ENCODE measurements around the gene GARNL3. TPM values are rescaled to one million over a fixed set of nuclear protein-coding genes. Genes with fewer than 3 reads are reported as not detected.

The GARNL3 gene
- total RNA-seq, 2 experiments from 2014 or later, result 0.63 to 1.8 TPM

DNA sequence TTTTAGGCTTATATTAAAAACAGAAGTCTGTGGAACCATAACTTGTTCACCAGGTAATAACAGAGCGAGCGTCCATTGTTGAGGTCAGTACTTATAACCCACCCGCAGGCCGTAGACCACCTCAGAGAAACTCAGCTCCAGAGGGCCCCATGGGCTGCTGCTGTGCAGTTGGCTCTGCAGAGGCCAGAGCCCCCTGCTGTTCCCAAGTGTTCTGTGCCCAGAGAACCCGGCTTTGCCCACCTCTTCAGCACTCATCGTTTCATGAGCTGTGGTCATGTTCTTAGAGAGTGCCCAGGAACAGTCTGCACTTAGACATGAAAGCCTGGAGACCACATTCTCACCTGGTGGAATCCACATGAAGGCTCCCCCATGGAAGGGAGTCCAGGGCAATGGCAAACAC lies 82.0 kb downstream of the GARNL3 start:
- peaks cover 52% of the 10 kb centered on the region for H3K27me3 Mint-ChIP-seq
- Histone ChIP-seq H3K36me3 (ENCODE audit: insufficient read depth, low read length) (no peaks in the 10 kb centered on the region), H3K9me3 (ENCODE audit: control insufficient read depth in 1 of 2, insufficient read depth in 1 of 2, low read length in 2 of 2) (no peaks in the 10 kb centered on the region), H3K4me1 (ENCODE audit: insufficient read depth, low read length) (no peaks in the 10 kb centered on the region), H3K4me3 (ENCODE audit: low read length) (no peak overlapping the region), H3K27me3 (ENCODE audit: control insufficient read depth in 1 of 2, insufficient read depth in 2 of 2, low read length in 2 of 2) (peaks cover 0 to 5% of the 10 kb centered on the region in 2 experiments), H3K27ac (ENCODE audit: low read depth in 1 of 2, low read length in 2 of 2) (no peak overlapping the region)
- no peak for TF ChIP-seq CTCF (IDR thresholded peaks at IDR 0.05)
- no peak overlapping the region for H3K4me3 Mint-ChIP-seq
- ATAC-seq (ENCODE audit: poor library complexity), result no peak
- ChIA-PET CTCF (no interaction called here), POLR2A (no interaction called here)
- H3K27ac Mint-ChIP-seq, result no peak overlapping the region
- DNase-seq, result no peak
- H3K36me3 Mint-ChIP-seq (ENCODE audit: low read depth), result no peaks in the 10 kb centered on the region
- intact Hi-C loops (cut with DNase I, micrococcal nuclease), result no loop called here
- H3K4me1 Mint-ChIP-seq (ENCODE audit: low read depth), result no peaks in the 10 kb centered on the region
- H3K9me3 Mint-ChIP-seq, result no peaks in the 10 kb centered on the region

GRCh38 chr9:127347831-127348776 lies 83.5 kb downstream of the GARNL3 start:
- intact Hi-C loops (cut with DNase I, micrococcal nuclease), result no loop called here
- ChIA-PET POLR2A (no interaction called here), CTCF (no interaction called here)
- no peak overlapping the region for H3K4me3 Mint-ChIP-seq
- H3K36me3 Mint-ChIP-seq (ENCODE audit: low read depth), result no peaks in the 10 kb centered on the region
- no peaks in the 10 kb centered on the region for H3K9me3 Mint-ChIP-seq
- Histone ChIP-seq H3K4me1 (ENCODE audit: insufficient read depth, low read length) (no peaks in the 10 kb centered on the region), H3K27ac (ENCODE audit: low read depth in 1 of 2, low read length in 2 of 2) (no peak overlapping the region), H3K36me3 (ENCODE audit: insufficient read depth, low read length) (no peaks in the 10 kb centered on the region), H3K27me3 (ENCODE audit: control insufficient read depth in 1 of 2, insufficient read depth in 2 of 2, low read length in 2 of 2) (peaks cover 0 to 7% of the 10 kb centered on the region in 2 experiments), H3K9me3 (ENCODE audit: control insufficient read depth in 1 of 2, insufficient read depth in 1 of 2, low read length in 2 of 2) (no peaks in the 10 kb centered on the region), H3K4me3 (ENCODE audit: low read length) (no peak overlapping the region)
- DNase-seq (no peak), ATAC-seq (ENCODE audit: poor library complexity) (no peak)
- TF ChIP-seq CTCF (IDR thresholded peaks at IDR 0.05), result no peak
- H3K27me3 Mint-ChIP-seq, result peaks cover 59% of the 10 kb centered on the region
- H3K27ac Mint-ChIP-seq, result no peak overlapping the region
- no peaks in the 10 kb centered on the region for H3K4me1 Mint-ChIP-seq (ENCODE audit: low read depth)

GRCh38 chr9:127349483-127350113 lies 85.0 kb downstream of the GARNL3 start:
- no peak overlapping the region for H3K27ac ChIP-seq (ENCODE audit: low read depth in 1 of 2, low read length in 2 of 2)
- H3K36me3 Mint-ChIP-seq (ENCODE audit: low read depth), result no peaks in the 10 kb centered on the region
- intact Hi-C loops (cut with DNase I, micrococcal nuclease), result no loop called here
- no peaks in the 10 kb centered on the region for H3K4me1 Mint-ChIP-seq (ENCODE audit: low read depth)
- H3K27me3 Mint-ChIP-seq, result peaks cover 66% of the 10 kb centered on the region
- no peak overlapping the region for H3K4me3 Mint-ChIP-seq
- H3K9me3 Mint-ChIP-seq, result no peaks in the 10 kb centered on the region
- no peak overlapping the region for H3K4me3 ChIP-seq (ENCODE audit: low read length)
- peaks cover 5 to 11% of the 10 kb centered on the region in 2 experiments for H3K27me3 ChIP-seq (ENCODE audit: control insufficient read depth in 1 of 2, insufficient read depth in 2 of 2, low read length in 2 of 2)
- no peak overlapping the region for H3K27ac Mint-ChIP-seq
- H3K36me3 ChIP-seq (ENCODE audit: insufficient read depth, low read length), result no peaks in the 10 kb centered on the region
- CTCF ChIA-PET, result no interaction called here
- no peaks in the 10 kb centered on the region for H3K4me1 ChIP-seq (ENCODE audit: insufficient read depth, low read length)
- POLR2A ChIA-PET, result no interaction called here
- no peak for DNase-seq
- no peak for ATAC-seq (ENCODE audit: poor library complexity)
- no peak for TF ChIP-seq CTCF (IDR thresholded peaks at IDR 0.05)
- H3K9me3 ChIP-seq (ENCODE audit: control insufficient read depth in 1 of 2, insufficient read depth in 1 of 2, low read length in 2 of 2), result no peaks in the 10 kb centered on the region

Data from CD4-positive, alpha-beta T cell (primary cell).